Measurements from ENCODE around the gene COL11A2. TPM values are rescaled to one million over a fixed set of nuclear protein-coding genes. Genes with fewer than 3 reads are reported as not detected.

Gene COL11A2
- total and polyA plus RNA-seq, 2 of the 13 experiments (the other 11 are each of a cell fraction or from before 2014, with no cell fraction given), result 0.55 TPM

DNA sequence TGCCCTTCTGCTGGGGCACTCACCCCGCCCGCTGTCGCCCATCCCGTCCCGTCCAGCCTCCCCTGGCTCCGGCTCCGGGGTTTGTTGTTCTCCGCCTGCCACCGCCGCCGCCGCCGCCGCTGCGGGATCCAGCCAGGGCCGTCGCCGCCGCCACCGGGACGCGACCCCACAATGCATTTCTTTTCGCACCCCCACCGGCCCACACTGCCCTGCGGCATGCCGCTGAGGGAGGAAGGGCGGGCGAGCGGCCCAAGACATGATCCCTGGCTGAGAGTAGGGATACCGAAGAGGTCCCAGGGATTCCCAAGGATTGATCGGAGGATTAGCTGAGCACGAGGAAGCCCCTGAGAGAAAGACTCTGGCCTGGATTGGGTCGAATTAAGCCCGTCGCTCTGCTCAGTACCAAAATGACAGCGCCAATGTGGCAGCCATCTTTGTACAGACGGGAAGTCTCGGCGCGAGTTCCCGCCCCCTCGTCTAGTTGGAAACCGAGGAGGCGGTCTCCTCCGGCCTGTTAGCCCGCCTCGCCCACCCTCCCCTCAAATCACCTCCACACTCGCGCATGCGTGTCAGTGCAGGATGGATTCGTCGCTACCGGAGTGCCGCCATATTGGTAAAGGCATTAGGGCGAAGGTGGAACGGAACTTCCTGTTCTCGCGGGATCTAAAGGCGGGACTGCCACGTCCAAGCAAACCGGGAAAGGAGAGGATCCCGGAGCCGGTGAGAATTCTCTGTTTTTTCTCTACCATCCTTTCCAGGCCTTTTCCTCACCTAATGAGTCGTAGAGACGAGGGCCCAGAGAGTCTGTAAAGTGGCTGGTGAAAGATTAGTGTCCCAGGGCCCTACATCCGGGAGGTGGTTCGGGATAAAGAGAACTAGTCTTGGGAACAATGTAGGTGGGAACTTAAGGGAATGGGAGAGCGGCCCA, 8.2 kb upstream of the COL11A2 start, which contains the start of the genes RXRB and SLC39A7 (continued):
- TF ChIP-seq, protein P1, sequence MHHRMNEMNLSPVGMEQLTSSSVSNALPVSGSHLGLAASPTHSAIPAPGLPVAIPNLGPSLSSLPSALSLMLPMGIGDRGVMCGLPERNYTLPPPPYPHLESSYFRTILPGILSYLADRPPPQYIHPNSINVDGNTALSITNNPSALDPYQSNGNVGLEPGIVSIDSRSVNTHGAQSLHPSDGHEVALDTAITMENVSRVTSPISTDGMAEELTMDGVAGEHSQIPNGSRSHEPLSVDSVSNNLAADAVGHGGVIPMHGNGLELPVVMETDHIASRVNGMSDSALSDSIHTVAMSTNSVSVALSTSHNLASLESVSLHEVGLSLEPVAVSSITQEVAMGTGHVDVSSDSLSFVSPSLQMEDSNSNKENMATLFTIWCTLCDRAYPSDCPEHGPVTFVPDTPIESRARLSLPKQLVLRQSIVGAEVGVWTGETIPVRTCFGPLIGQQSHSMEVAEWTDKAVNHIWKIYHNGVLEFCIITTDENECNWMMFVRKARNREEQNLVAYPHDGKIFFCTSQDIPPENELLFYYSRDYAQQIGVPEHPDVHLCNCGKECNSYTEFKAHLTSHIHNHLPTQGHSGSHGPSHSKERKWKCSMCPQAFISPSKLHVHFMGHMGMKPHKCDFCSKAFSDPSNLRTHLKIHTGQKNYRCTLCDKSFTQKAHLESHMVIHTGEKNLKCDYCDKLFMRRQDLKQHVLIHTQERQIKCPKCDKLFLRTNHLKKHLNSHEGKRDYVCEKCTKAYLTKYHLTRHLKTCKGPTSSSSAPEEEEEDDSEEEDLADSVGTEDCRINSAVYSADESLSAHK (CRISPR knock-in tag; IDR thresholded peaks at IDR 0.05; ENCODE audit: borderline replicate concordance), result no peak
- TF ChIP-seq HOXD1 (CRISPR knock-in tag; IDR thresholded peaks at IDR 0.05), result peak; percentile 96
- TF ChIP-seq AGO1 (IDR thresholded peaks at IDR 0.05; ENCODE audit: low read depth, low read length, poor library complexity, severe bottlenecking), result peak; percentile 74
- peak; percentile 61; the same call in 1 of the 2 replicates for TF ChIP-seq ZNF589 (CRISPR knock-in tag; conservative IDR thresholded peaks at IDR 0.05)
- TF ChIP-seq, protein P2, sequence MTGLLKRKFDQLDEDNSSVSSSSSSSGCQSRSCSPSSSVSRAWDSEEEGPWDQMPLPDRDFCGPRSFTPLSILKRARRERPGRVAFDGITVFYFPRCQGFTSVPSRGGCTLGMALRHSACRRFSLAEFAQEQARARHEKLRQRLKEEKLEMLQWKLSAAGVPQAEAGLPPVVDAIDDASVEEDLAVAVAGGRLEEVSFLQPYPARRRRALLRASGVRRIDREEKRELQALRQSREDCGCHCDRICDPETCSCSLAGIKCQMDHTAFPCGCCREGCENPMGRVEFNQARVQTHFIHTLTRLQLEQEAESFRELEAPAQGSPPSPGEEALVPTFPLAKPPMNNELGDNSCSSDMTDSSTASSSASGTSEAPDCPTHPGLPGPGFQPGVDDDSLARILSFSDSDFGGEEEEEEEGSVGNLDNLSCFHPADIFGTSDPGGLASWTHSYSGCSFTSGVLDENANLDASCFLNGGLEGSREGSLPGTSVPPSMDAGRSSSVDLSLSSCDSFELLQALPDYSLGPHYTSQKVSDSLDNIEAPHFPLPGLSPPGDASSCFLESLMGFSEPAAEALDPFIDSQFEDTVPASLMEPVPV (CRISPR knock-in tag; IDR thresholded peaks at IDR 0.05), result peak; percentile 48; the same call in 1 of the 2 replicates
- TF ChIP-seq, protein P3, sequence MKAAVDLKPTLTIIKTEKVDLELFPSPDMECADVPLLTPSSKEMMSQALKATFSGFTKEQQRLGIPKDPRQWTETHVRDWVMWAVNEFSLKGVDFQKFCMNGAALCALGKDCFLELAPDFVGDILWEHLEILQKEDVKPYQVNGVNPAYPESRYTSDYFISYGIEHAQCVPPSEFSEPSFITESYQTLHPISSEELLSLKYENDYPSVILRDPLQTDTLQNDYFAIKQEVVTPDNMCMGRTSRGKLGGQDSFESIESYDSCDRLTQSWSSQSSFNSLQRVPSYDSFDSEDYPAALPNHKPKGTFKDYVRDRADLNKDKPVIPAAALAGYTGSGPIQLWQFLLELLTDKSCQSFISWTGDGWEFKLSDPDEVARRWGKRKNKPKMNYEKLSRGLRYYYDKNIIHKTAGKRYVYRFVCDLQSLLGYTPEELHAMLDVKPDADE (CRISPR knock-in tag; IDR thresholded peaks at IDR 0.05), result no peak
- TF ChIP-seq CBX2 (IDR thresholded peaks at IDR 0.05; ENCODE audit: low read depth, low read length), result no peak
- TF ChIP-seq CBX2 (CRISPR knock-in tag; IDR thresholded peaks at IDR 0.05; ENCODE audit: low read depth), result no peak
- TF ChIP-seq, protein P4, sequence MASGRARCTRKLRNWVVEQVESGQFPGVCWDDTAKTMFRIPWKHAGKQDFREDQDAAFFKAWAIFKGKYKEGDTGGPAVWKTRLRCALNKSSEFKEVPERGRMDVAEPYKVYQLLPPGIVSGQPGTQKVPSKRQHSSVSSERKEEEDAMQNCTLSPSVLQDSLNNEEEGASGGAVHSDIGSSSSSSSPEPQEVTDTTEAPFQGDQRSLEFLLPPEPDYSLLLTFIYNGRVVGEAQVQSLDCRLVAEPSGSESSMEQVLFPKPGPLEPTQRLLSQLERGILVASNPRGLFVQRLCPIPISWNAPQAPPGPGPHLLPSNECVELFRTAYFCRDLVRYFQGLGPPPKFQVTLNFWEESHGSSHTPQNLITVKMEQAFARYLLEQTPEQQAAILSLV (CRISPR knock-in tag; IDR thresholded peaks at IDR 0.05; ENCODE audit: borderline replicate concordance), result peak; percentile 91
- no peak for TF ChIP-seq MBNL3 (CRISPR knock-in tag; conservative IDR thresholded peaks at IDR 0.05)
- TF ChIP-seq ESRRA (CRISPR knock-in tag; IDR thresholded peaks at IDR 0.05; ENCODE audit: low read depth), result peak; percentile 55
- TF ChIP-seq ARHGAP35 (CRISPR knock-in tag; IDR thresholded peaks at IDR 0.05; ENCODE audit: borderline replicate concordance), result 0 out of 2 replicates have a peak, but pooled peaks have one; percentile 77
- TF ChIP-seq, protein P5, sequence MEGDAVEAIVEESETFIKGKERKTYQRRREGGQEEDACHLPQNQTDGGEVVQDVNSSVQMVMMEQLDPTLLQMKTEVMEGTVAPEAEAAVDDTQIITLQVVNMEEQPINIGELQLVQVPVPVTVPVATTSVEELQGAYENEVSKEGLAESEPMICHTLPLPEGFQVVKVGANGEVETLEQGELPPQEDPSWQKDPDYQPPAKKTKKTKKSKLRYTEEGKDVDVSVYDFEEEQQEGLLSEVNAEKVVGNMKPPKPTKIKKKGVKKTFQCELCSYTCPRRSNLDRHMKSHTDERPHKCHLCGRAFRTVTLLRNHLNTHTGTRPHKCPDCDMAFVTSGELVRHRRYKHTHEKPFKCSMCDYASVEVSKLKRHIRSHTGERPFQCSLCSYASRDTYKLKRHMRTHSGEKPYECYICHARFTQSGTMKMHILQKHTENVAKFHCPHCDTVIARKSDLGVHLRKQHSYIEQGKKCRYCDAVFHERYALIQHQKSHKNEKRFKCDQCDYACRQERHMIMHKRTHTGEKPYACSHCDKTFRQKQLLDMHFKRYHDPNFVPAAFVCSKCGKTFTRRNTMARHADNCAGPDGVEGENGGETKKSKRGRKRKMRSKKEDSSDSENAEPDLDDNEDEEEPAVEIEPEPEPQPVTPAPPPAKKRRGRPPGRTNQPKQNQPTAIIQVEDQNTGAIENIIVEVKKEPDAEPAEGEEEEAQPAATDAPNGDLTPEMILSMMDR (CRISPR knock-in tag; IDR thresholded peaks at IDR 0.05), result no peak
- TF ChIP-seq PLRG1 (conservative IDR thresholded peaks at IDR 0.05), result no peak
- TF ChIP-seq, protein P6, sequence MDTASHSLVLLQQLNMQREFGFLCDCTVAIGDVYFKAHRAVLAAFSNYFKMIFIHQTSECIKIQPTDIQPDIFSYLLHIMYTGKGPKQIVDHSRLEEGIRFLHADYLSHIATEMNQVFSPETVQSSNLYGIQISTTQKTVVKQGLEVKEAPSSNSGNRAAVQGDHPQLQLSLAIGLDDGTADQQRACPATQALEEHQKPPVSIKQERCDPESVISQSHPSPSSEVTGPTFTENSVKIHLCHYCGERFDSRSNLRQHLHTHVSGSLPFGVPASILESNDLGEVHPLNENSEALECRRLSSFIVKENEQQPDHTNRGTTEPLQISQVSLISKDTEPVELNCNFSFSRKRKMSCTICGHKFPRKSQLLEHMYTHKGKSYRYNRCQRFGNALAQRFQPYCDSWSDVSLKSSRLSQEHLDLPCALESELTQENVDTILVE (CRISPR knock-in tag; IDR thresholded peaks at IDR 0.05), result peak; percentile 99
- peak; percentile 87 for TF ChIP-seq NFRKB (IDR thresholded peaks at IDR 0.05)
- peak; percentile 93 for TF ChIP-seq TAF1 (CRISPR knock-in tag; IDR thresholded peaks at IDR 0.05)
- no peak; the same call in 1 of the 2 replicates for TF ChIP-seq MAZ (IDR thresholded peaks at IDR 0.05; ENCODE audit: borderline replicate concordance, low read depth, low read length)
- peak; percentile 99 for TF ChIP-seq MAZ (CRISPR knock-in tag; IDR thresholded peaks at IDR 0.05; ENCODE audit: low read depth)
